Activated CD4-positive, alpha-beta T cell treated with anti-CD3 and anti-CD28 coated beads, Interleukin-2, amount 50 U/mL, for 24 hours (primary cell): ENCODE data around the gene ERP27.

Source experiments
- DNase-seq, 2 donors: peaks; one replicate each; pipeline ENCODE4 v3.0.0-alpha.2; 2020; ENCODE audit warnings: low read depth in 1 of 2, low spot score in 1 of 2

Gene ERP27

GRCh38 chr12:14937014-14937413 is 1.3 kb downstream of the ERP27 start:
- DNase-seq: no peak

- DNase-seq: no peak
These were observed 2.0 kb downstream of the ERP27 start for GRCh38 chr12:14936224-14936861.

GRCh38 chr12:14935031-14935430 is 3.3 kb downstream of the ERP27 start:
- no peak for DNase-seq

GRCh38 chr12:14934511-14934910 is 3.8 kb downstream of the ERP27 start:
- no peak for DNase-seq

- no peak for DNase-seq
These were observed 6.4 kb downstream of the ERP27 start for GRCh38 chr12:14931791-14932560.

- no peak for DNase-seq
These were observed 7.0 kb downstream of the ERP27 start for GRCh38 chr12:14931359-14931758.

GRCh38 chr12:14930299-14930698 is 8.0 kb downstream of the ERP27 start:
- DNase-seq: no peak

- no peak for DNase-seq
These were observed 9.4 kb downstream of the ERP27 start for GRCh38 chr12:14928931-14929330.

- DNase-seq: no peak
These were observed 11.1 kb downstream of the ERP27 start for GRCh38 chr12:14927267-14927666.

GRCh38 chr12:14924541-14924940 is 13.8 kb downstream of the ERP27 start:
- DNase-seq: no peak

- DNase-seq: no peak
These were observed 14.4 kb downstream of the ERP27 start for GRCh38 chr12:14923944-14924343.

- no peak for DNase-seq
These were observed 17.1 kb downstream of the ERP27 start for GRCh38 chr12:14921218-14921617.

- DNase-seq: no peak
These were observed 17.7 kb downstream of the ERP27 start for GRCh38 chr12:14920475-14921126.

GRCh38 chr12:14919455-14919854 is 18.9 kb downstream of the ERP27 start:
- DNase-seq: no peak

GRCh38 chr12:14915736-14916135 is 22.6 kb downstream of the ERP27 start:
- DNase-seq: no peak

- DNase-seq: no peak
These were observed 25.0 kb downstream of the ERP27 start for GRCh38 chr12:14913381-14913781.

- DNase-seq: no peak
These were observed 27.2 kb downstream of the ERP27 start for GRCh38 chr12:14911131-14911530.

GRCh38 chr12:14910090-14910915 is 28.0 kb downstream of the ERP27 start:
- peak in 1 of 2 donors; percentile 6 for DNase-seq

- DNase-seq: no peak
These were observed 30.4 kb downstream of the ERP27 start for GRCh38 chr12:14907953-14908352.

GRCh38 chr12:14906114-14906513 is 32.2 kb downstream of the ERP27 start:
- DNase-seq: no peak

- no peak for DNase-seq
These were observed 32.9 kb downstream of the ERP27 start for GRCh38 chr12:14905269-14906004.
